VCaP (cell line): ENCODE results near the gene KIAA1549.

ENCODE experiments used
- H3K27ac ChIP-seq: fragments of 450-650 bp; 2 replicates; pipeline ENCODE4 v1.5.1; 2017
- TF ChIP-seq, protein P1 (sequence below): fragments of 450-650 bp; conservative IDR thresholded peaks from 2 replicates; pipeline ENCODE4 v1.5.1; 2017; ENCODE audit warnings: mild to moderate bottlenecking, moderate library complexity

The KIAA1549 gene

GRCh38 chr7:138878856-138879255 lies 102.3 kb downstream of the KIAA1549 start:
- peak overlapping the region; percentile 19; the same call in 1 of the 2 replicates for H3K27ac ChIP-seq
- TF ChIP-seq, protein P1, sequence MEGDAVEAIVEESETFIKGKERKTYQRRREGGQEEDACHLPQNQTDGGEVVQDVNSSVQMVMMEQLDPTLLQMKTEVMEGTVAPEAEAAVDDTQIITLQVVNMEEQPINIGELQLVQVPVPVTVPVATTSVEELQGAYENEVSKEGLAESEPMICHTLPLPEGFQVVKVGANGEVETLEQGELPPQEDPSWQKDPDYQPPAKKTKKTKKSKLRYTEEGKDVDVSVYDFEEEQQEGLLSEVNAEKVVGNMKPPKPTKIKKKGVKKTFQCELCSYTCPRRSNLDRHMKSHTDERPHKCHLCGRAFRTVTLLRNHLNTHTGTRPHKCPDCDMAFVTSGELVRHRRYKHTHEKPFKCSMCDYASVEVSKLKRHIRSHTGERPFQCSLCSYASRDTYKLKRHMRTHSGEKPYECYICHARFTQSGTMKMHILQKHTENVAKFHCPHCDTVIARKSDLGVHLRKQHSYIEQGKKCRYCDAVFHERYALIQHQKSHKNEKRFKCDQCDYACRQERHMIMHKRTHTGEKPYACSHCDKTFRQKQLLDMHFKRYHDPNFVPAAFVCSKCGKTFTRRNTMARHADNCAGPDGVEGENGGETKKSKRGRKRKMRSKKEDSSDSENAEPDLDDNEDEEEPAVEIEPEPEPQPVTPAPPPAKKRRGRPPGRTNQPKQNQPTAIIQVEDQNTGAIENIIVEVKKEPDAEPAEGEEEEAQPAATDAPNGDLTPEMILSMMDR, result no peak

DNA sequence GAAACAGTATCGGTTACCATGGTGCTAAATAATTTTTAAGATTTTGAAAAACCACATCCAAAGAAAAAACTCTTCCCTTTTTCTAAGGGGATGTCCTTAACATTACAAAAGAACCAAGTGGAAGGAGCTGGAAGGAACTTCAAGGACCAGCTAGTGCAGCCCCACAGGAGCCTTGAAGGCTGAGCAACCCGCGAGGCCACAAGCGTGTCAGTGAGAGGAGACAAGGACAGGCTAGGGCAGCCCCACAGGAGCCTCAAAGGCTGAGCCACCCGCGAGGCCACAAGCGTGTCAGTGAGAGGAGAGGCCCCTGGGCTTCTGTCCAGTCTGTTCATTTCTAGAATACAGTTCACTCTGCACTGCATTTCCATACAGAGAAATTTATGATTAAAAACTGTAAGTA lies 103.1 kb downstream of the KIAA1549 start:
- TF ChIP-seq, protein P1, result no peak
- H3K27ac ChIP-seq, result peak overlapping the region; percentile 19; the same call in 1 of the 2 replicates

DNA sequence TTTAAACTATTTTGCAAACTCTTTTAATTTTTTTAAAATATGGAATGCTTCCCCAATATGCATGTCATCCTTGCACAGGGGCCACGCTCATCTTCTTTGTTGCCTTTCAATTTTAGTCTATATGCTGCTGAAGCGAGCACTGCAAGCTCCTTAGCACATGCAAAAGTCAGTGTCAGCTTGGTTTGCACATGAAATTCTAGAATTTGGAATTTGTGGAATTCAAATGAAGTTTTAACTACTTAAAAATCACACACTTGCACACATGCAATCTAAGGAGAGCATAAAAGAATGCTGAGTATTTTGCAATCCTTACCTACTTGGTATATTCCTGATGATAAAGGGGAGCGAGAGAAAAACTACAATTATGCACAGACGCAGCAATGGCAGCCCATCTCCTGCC lies 104.9 kb downstream of the KIAA1549 start:
- no peak overlapping the region for H3K27ac ChIP-seq
- TF ChIP-seq, protein P1, result no peak

- H3K27ac ChIP-seq, result no peak overlapping the region
- TF ChIP-seq, protein P1, result no peak
Measured at GRCh38 chr7:138875794-138876193, 105.4 kb downstream of the KIAA1549 start.

GRCh38 chr7:138873220-138873892 lies 107.8 kb downstream of the KIAA1549 start:
- TF ChIP-seq, protein P1, result no peak
- no peak overlapping the region for H3K27ac ChIP-seq

GRCh38 chr7:138872576-138872975 lies 108.6 kb downstream of the KIAA1549 start:
- H3K27ac ChIP-seq, result no peak overlapping the region
- TF ChIP-seq, protein P1, result no peak

DNA sequence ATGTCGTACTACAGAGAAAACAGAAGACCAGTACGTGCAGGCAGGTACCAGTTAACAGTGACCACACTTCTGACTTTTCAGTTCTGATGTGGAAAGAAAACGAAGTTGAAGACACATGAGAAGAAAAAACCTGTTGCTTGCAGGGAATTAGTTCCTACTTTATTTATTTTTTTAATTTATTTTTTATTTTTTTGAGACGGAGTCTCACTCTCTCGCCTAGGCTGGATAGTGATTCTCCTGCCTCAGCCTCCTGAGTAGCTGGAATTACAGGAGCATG lies 109.4 kb downstream of the KIAA1549 start:
- no peak overlapping the region for H3K27ac ChIP-seq
- TF ChIP-seq, protein P1, result no peak
